HFFc6 (cell line): ENCODE results near the gene EYA4. TPM values are rescaled to one million over a fixed set of nuclear protein-coding genes. Genes with fewer than 3 reads are reported as not detected.

Experiments used
- DNase-seq: peaks from one replicate; pipeline ENCODE4 v3.0.0-alpha.2; 2018
- H3K27ac Mint-ChIP-seq: 2 replicates; pipeline ENCODE4 v1.8.0; 2020; ENCODE audit warnings: mild to moderate bottlenecking, mixed read lengths
- H3K27me3 Mint-ChIP-seq: 2 replicates; pipeline ENCODE4 v1.8.0; 2021; ENCODE audit warnings: mild to moderate bottlenecking, moderate library complexity, mixed read lengths; ENCODE audit not compliant: insufficient read depth
- H3K36me3 Mint-ChIP-seq: 2 replicates; pipeline ENCODE4 v1.8.0; 2021; ENCODE audit warnings: low read depth, mixed read lengths
- H3K4me1 Mint-ChIP-seq: 2 replicates; pipeline ENCODE4 v1.8.0; 2020; ENCODE audit warnings: low read depth, mixed read lengths
- H3K4me3 Mint-ChIP-seq: 2 replicates; pipeline ENCODE4 v1.8.0; 2020; ENCODE audit warnings: mild to moderate bottlenecking, moderate library complexity, mixed read lengths
- H3K9me3 Mint-ChIP-seq: 2 replicates; pipeline ENCODE4 v1.8.0; 2020; ENCODE audit warnings: mild to moderate bottlenecking, mixed read lengths
- total RNA-seq, 6 experiments: library from RNA; stranded (reverse); fragmentation: NEBNext Ultra II Directional; extraction: Animal tissue kit (Norgen Biotek cat#: 25700); gene quantifications; 2 replicates in 1 of 6; 3 replicates in 5 of 6; pipeline ENCODE4 v1.2.3, GENCODE V29; 2021
- TF ChIP-seq, protein P1 (sequence below): fragments of 200-600 bp; sonication (generic); IDR thresholded peaks from 2 replicates; pipeline ENCODE4 v1.5.0; 2021; ENCODE audit warnings: antibody characterized with exemption, mild to moderate bottlenecking

Gene EYA4
- total RNA-seq, 6 experiments from 2014 or later = not detected

DNA sequence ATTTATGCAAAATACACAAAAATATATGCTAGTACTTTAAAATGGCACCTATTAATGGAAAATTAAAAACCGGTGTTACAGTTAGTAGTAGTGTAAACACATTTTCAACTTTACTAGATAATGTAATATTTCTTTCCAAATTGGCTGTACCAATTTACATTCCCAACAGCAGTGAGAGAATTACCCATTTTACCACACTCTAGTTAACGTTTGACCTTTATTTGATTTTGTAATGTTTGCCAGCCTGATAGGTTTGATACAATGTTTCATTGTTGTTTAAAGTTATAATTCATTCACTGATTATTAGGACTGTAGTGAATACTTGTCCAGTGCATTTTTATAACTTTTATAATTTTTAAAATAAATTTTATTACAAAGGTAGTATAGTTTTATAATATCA lies 182.1 kb downstream of the EYA4 start:
- TF ChIP-seq, protein P1, sequence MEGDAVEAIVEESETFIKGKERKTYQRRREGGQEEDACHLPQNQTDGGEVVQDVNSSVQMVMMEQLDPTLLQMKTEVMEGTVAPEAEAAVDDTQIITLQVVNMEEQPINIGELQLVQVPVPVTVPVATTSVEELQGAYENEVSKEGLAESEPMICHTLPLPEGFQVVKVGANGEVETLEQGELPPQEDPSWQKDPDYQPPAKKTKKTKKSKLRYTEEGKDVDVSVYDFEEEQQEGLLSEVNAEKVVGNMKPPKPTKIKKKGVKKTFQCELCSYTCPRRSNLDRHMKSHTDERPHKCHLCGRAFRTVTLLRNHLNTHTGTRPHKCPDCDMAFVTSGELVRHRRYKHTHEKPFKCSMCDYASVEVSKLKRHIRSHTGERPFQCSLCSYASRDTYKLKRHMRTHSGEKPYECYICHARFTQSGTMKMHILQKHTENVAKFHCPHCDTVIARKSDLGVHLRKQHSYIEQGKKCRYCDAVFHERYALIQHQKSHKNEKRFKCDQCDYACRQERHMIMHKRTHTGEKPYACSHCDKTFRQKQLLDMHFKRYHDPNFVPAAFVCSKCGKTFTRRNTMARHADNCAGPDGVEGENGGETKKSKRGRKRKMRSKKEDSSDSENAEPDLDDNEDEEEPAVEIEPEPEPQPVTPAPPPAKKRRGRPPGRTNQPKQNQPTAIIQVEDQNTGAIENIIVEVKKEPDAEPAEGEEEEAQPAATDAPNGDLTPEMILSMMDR = no peak
- peaks cover 1% of the 10 kb centered on the region; the same call in 1 of the 2 replicates for H3K27me3 Mint-ChIP-seq
- H3K27ac Mint-ChIP-seq = no peak overlapping the region

DNA sequence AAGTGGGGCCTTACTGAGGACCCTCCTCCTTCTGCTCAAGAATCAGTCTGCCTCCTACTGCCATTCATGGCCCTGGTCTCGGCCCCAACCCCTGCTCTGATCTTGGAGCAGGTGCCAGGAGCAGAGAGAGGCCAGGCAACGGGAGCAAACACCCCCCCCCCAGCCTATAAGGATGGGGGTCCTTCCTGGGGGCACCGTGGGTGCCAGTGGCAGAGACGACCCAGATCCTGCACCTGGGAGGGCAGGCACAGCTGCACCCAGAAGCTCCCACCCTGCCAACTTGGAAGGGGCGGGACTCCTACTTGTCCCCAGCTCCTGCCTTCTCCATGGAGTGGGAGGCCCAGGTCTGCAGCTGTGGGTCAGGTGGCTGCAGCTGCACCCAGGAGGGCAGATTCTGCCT lies 183.2 kb downstream of the EYA4 start:
- H3K9me3 Mint-ChIP-seq = no peaks in the 10 kb centered on the region
- TF ChIP-seq, protein P1 = no peak
- no peak for DNase-seq
- H3K4me1 Mint-ChIP-seq = no peaks in the 10 kb centered on the region
- H3K27me3 Mint-ChIP-seq = peaks cover 1% of the 10 kb centered on the region; the same call in 1 of the 2 replicates
- no peak overlapping the region for H3K4me3 Mint-ChIP-seq
- H3K36me3 Mint-ChIP-seq = no peaks in the 10 kb centered on the region
- no peak overlapping the region for H3K27ac Mint-ChIP-seq

More for the DNA sequence above, 182.1 kb downstream of the EYA4 start:
- H3K4me3 Mint-ChIP-seq = no peak overlapping the region
- no peak for DNase-seq
- H3K4me1 Mint-ChIP-seq = no peaks in the 10 kb centered on the region
- H3K36me3 Mint-ChIP-seq = no peaks in the 10 kb centered on the region
- no peaks in the 10 kb centered on the region for H3K9me3 Mint-ChIP-seq

DNA sequence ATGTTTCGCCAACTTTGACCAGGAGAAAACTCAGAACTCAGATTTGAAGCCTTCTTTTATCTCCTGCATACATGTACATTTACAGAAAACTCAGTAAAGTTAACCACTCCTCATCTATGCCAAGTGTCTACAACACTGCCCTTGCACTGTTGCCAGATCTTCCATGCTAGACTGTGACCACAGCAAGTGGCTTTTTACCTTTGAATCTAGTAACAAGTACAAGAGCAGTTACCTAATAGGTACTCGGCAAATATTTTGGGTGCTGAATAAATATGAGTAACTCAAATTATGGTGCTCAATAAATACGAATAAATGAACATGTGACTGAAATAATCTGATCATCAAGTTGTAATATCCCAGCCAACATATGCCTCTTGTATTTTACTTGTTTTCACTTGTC lies 184.9 kb downstream of the EYA4 start:
- Mint-ChIP-seq H3K36me3 (no peaks in the 10 kb centered on the region), H3K9me3 (peaks cover 3% of the 10 kb centered on the region; the same call in 1 of the 2 replicates), H3K4me1 (no peaks in the 10 kb centered on the region), H3K4me3 (no peak overlapping the region), H3K27me3 (peaks cover 1% of the 10 kb centered on the region; the same call in 1 of the 2 replicates), H3K27ac (no peak overlapping the region)
- TF ChIP-seq, protein P1 = no peak
- DNase-seq = no peak

DNA sequence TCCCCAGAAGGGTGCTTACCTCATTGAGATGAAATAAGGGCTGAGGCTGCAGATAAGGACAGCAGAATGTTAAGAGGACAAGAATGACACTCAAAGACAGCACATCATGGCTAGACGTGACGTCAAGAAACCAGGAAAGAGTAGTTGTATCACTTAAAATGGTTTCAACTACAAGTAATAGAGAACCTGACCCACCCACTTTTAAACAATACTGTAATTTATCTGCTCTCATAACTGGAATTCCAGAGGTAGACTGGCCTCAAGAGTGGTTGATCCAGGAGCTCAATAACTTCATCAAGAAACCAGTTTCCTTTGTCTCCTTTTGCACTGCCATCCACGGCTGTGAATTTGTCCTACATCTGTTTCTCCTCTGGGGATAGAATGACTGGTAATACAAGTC lies 187.1 kb downstream of the EYA4 start:
- Mint-ChIP-seq H3K9me3 (peaks cover 3% of the 10 kb centered on the region; the same call in 1 of the 2 replicates), H3K36me3 (no peaks in the 10 kb centered on the region), H3K4me3 (no peak overlapping the region), H3K27ac (no peak overlapping the region), H3K27me3 (peaks cover 1% of the 10 kb centered on the region; the same call in 1 of the 2 replicates), H3K4me1 (no peaks in the 10 kb centered on the region)
- TF ChIP-seq, protein P1 = no peak
- no peak for DNase-seq

DNA sequence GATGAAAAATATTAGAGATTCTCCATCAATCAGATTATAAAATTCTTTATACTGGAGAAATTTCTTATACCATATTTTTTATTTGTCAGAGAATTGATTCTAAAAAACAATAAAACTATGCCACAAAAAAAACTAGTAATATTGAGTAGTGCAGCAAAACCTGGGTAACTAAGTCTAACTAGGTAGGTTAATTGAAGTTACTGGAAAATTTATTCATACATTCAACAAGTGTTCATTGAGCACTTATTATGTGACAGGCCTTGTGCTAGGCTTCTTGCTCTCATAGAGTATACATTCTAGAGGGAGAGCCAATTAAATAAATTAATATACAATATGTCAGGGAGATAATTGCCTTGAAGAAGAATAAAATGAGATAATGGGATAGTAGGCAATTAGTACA lies 189.4 kb downstream of the EYA4 start:
- DNase-seq = no peak
- no peak overlapping the region for H3K4me3 Mint-ChIP-seq
- no peak overlapping the region for H3K27ac Mint-ChIP-seq
- TF ChIP-seq, protein P1 = no peak
- no peaks in the 10 kb centered on the region for H3K4me1 Mint-ChIP-seq
- H3K27me3 Mint-ChIP-seq = peaks cover 1% of the 10 kb centered on the region; the same call in 1 of the 2 replicates
- no peaks in the 10 kb centered on the region for H3K36me3 Mint-ChIP-seq
- H3K9me3 Mint-ChIP-seq = peaks cover 3% of the 10 kb centered on the region; the same call in 1 of the 2 replicates

DNA sequence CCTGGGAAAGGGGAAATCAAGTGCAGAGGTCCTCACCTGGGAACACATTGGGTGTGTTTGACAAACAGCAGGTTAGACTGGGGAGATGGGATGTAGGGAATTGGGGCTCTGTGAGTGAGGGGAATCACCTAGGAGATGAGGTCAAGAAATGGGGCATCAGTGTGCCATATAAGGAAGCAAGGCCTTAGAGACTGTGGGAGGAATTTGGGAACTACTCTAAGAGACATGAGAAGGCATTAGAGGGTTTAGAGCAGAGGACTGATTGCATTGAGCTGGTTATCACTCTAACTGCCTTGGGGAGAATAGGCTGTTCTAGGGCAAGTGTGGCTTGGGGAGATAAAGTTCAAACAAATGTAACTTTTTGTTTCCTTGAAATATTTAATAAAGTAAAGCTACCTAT lies 189.9 kb downstream of the EYA4 start:
- Mint-ChIP-seq H3K27ac (no peak overlapping the region), H3K36me3 (no peaks in the 10 kb centered on the region), H3K9me3 (peaks cover 3% of the 10 kb centered on the region; the same call in 1 of the 2 replicates), H3K27me3 (no peaks in the 10 kb centered on the region), H3K4me1 (no peaks in the 10 kb centered on the region), H3K4me3 (no peak overlapping the region)
- TF ChIP-seq, protein P1 = no peak
- no peak for DNase-seq
